Measurements from ENCODE around the gene TMEM245.

DNA sequence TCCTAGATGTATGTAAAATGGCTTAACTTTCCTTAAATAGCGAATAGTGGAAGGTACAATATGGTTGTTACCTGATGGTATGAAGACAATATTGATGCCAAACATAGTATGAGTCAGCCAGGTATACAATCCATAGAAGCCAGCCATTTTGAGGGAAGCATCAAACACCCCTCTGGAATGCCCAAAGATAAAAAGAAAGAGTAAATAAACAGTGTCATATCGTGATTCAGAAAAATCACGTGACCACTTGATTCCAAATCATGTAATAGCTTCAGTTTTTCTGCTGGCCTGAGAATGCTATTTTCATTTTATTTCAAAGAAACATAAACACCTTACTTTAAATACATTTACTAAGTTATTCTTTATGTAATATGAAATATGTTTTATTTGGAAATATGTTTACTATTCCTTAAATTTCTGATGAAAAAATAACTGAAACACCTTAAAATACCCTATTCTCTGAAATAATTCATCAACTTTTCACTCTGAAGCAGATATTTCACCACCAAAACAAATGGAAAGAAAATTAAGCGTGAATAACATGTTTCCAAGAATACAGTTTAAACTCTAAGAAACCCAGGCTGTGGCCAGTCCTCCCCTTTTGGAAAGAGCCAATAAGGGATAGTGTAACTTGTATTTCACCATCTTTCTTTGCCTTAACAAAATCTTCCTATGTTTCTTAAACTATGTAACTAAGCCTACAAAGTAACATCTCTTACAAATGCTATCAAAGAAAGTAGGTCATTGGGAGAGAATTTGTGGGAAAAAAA, 81.6 kb downstream of the TMEM245 start:
- TF ChIP-seq, protein P1, sequence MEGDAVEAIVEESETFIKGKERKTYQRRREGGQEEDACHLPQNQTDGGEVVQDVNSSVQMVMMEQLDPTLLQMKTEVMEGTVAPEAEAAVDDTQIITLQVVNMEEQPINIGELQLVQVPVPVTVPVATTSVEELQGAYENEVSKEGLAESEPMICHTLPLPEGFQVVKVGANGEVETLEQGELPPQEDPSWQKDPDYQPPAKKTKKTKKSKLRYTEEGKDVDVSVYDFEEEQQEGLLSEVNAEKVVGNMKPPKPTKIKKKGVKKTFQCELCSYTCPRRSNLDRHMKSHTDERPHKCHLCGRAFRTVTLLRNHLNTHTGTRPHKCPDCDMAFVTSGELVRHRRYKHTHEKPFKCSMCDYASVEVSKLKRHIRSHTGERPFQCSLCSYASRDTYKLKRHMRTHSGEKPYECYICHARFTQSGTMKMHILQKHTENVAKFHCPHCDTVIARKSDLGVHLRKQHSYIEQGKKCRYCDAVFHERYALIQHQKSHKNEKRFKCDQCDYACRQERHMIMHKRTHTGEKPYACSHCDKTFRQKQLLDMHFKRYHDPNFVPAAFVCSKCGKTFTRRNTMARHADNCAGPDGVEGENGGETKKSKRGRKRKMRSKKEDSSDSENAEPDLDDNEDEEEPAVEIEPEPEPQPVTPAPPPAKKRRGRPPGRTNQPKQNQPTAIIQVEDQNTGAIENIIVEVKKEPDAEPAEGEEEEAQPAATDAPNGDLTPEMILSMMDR (IDR thresholded peaks at IDR 0.05; ENCODE audit: insufficient read depth, low read depth, low read length), result no peak
- TF ChIP-seq EZH2 (IDR thresholded peaks at IDR 0.05; ENCODE audit: insufficient read depth, low read length), result no peak
